ENCODE data around the gene CD109. TPM values are rescaled to one million over a fixed set of nuclear protein-coding genes. Genes with fewer than 3 reads are reported as not detected.

CD109 gene
- total RNA-seq, 6 experiments from 2014 or later, result 32.5 to 56.3 (median 48.9) TPM

DNA sequence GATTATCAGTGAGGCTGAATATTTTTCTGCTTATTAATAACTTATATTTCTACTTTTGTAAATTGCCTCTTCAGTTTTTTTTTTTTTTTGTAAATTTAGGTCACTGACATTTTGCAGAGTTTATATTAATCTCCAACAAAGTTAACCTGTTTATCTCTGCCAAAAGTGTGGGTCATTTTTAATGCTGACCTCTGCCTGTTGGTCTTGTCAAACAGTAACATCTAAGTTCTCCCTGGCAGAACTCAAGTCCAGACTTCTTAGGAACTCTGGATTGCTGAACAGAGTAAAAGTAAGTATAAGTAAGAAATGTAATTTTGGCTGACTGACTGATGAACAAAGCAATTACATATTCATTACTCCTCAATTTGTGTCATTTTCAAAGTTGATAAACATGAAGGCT, 83.9 kb downstream of the CD109 start:
- Mint-ChIP-seq H3K27me3 (ENCODE audit: insufficient read depth) (no peaks in the 10 kb centered on the region; the same call in 1 of the 2 replicates), H3K36me3 (ENCODE audit: low read depth) (peaks cover 16% of the 10 kb centered on the region; the same call in 1 of the 2 replicates), H3K9me3 (no peaks in the 10 kb centered on the region), H3K4me3 (no peak overlapping the region), H3K4me1 (ENCODE audit: low read depth) (peaks cover 10% of the 10 kb centered on the region), H3K27ac (no peak overlapping the region)
- DNase-seq, result no peak
- TF ChIP-seq, protein P1, sequence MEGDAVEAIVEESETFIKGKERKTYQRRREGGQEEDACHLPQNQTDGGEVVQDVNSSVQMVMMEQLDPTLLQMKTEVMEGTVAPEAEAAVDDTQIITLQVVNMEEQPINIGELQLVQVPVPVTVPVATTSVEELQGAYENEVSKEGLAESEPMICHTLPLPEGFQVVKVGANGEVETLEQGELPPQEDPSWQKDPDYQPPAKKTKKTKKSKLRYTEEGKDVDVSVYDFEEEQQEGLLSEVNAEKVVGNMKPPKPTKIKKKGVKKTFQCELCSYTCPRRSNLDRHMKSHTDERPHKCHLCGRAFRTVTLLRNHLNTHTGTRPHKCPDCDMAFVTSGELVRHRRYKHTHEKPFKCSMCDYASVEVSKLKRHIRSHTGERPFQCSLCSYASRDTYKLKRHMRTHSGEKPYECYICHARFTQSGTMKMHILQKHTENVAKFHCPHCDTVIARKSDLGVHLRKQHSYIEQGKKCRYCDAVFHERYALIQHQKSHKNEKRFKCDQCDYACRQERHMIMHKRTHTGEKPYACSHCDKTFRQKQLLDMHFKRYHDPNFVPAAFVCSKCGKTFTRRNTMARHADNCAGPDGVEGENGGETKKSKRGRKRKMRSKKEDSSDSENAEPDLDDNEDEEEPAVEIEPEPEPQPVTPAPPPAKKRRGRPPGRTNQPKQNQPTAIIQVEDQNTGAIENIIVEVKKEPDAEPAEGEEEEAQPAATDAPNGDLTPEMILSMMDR (IDR thresholded peaks at IDR 0.05), result no peak

DNA sequence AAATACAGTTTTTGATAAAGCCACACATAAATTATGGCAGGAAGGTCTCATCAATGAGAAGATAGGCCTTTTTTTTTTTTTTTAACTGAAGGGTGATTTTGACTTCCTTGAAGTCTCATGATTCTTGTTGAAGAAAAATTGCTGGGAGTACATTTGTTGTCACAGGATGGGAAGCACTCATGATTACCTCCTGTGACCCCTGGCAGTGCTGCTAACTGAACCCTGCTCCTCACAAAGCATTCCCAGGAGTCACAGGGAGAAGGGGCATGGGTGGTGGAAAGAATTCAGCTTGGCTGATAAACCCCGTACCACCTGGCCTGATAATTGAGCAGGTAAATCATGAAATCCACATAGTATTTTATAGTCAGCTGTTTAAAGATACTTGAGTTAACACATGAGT, 86.9 kb downstream of the CD109 start:
- no peak overlapping the region for H3K27ac Mint-ChIP-seq
- no peaks in the 10 kb centered on the region for H3K9me3 Mint-ChIP-seq
- TF ChIP-seq, protein P1 (IDR thresholded peaks at IDR 0.05), result no peak
- no peak overlapping the region for H3K4me3 Mint-ChIP-seq
- peaks cover 34% of the 10 kb centered on the region for H3K36me3 Mint-ChIP-seq (ENCODE audit: low read depth)
- peaks cover 6% of the 10 kb centered on the region for H3K4me1 Mint-ChIP-seq (ENCODE audit: low read depth)
- no peaks in the 10 kb centered on the region; the same call in 1 of the 2 replicates for H3K27me3 Mint-ChIP-seq (ENCODE audit: insufficient read depth)
- DNase-seq, result no peak

- DNase-seq, result no peak
- Mint-ChIP-seq H3K4me1 (ENCODE audit: low read depth) (peaks cover 20% of the 10 kb centered on the region), H3K9me3 (no peaks in the 10 kb centered on the region), H3K4me3 (no peak overlapping the region), H3K27ac (no peak overlapping the region), H3K27me3 (ENCODE audit: insufficient read depth) (no peaks in the 10 kb centered on the region; the same call in 1 of the 2 replicates), H3K36me3 (ENCODE audit: low read depth) (peaks cover 48% of the 10 kb centered on the region)
- TF ChIP-seq, protein P1 (IDR thresholded peaks at IDR 0.05), result no peak
Measured at GRCh38 chr6:73784726-73785505, 88.9 kb downstream of the CD109 start.

DNA sequence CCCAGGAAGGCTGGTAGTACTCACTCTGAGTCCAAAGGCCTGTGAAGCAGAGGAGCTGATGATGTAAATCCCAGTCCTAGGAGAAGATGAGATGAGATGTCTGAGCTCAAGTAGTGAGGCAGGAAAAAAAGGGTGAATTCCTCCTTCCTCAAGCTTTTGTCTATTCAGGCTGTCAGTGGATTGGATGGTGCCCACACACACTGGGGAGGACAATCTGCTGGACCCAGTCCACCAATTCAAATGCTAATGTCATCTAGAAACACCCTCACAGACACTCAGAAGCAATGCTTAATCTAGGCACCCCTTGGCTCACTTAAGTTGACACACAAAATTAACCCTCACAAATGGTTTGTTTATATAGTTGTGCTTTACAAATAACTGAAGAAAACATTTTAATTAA, 94.6 kb downstream of the CD109 start:
- Mint-ChIP-seq H3K27ac (peak overlapping the region; percentile 36; the same call in 1 of the 2 replicates), H3K4me1 (ENCODE audit: low read depth) (peaks cover 20% of the 10 kb centered on the region), H3K4me3 (no peak overlapping the region), H3K27me3 (ENCODE audit: insufficient read depth) (no peaks in the 10 kb centered on the region), H3K9me3 (no peaks in the 10 kb centered on the region), H3K36me3 (ENCODE audit: low read depth) (peaks cover 59% of the 10 kb centered on the region)
- TF ChIP-seq, protein P1 (IDR thresholded peaks at IDR 0.05), result no peak
- no peak for DNase-seq

DNA sequence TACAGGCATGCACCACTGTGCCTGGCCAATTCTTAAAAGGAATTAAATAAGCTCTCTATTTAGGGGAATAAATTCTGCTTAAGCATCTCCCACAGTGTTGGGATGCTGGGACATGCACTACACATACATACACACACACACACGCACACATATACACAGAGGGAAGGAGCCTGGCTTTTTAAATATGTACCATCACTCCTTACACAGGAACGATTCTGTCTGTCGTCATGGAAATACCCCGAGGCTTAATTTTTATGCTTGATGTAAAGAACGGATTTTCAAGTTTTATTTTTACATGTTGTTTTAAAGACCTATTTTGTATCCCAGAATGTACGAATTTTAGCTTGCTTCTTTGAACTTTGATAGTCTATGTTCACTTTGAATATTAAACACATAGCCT, 95.3 kb downstream of the CD109 start:
- H3K4me3 Mint-ChIP-seq, result no peak overlapping the region
- no peak overlapping the region; the same call in 1 of the 2 replicates for H3K27ac Mint-ChIP-seq
- no peaks in the 10 kb centered on the region for H3K27me3 Mint-ChIP-seq (ENCODE audit: insufficient read depth)
- no peak for DNase-seq
- H3K9me3 Mint-ChIP-seq, result no peaks in the 10 kb centered on the region
- TF ChIP-seq, protein P1 (IDR thresholded peaks at IDR 0.05), result no peak
- H3K4me1 Mint-ChIP-seq (ENCODE audit: low read depth), result peaks cover 23% of the 10 kb centered on the region
- peaks cover 56% of the 10 kb centered on the region for H3K36me3 Mint-ChIP-seq (ENCODE audit: low read depth)
